Right lobe of liver (tissue), 6 donors: ENCODE data around the gene KCNA3. TPM values are rescaled to one million over a fixed set of nuclear protein-coding genes. Genes with fewer than 3 reads are reported as not detected.

Source experiments
- ATAC-seq, 4 donors: fragments of 200-7000 bp; cut with Tn5 transposase; one replicate each; pipeline ENCODE4 v1.9.1; 2020; ENCODE audit warnings: mild to moderate bottlenecking in 4 of 4, moderate library complexity in 4 of 4
- DNase-seq, 3 donors: peaks; one replicate each; pipeline ENCODE4 v3.0.0-alpha.2; 2020
- H3K27ac ChIP-seq, 3 donors: fragments of 200-600 bp; one replicate each; pipeline ENCODE4 v1.8.0; 2022
- H3K27me3 ChIP-seq, 2 donors: fragments of 200-600 bp; one replicate each; pipeline ENCODE4 v1.8.0; 2022
- H3K36me3 ChIP-seq, 4 donors: fragments of 200-600 bp; sonication (generic) in 1 of 4; one replicate each; pipeline versions ENCODE4 v1.5.1 to v1.8.0; 2017 to 2022; ENCODE audit warnings: control low read depth in 1 of 4
- H3K4me1 ChIP-seq, 4 donors: fragments of 200-600 bp; sonication (generic) in 1 of 4; one replicate each; pipeline versions ENCODE4 v1.5.1 to v1.8.0; 2017 to 2022; ENCODE audit warnings: control low read depth in 1 of 4
- H3K4me3 ChIP-seq, 3 donors: fragments of 200-600 bp; one replicate each; pipeline ENCODE4 v1.8.0; 2022
- H3K9me3 ChIP-seq, 4 donors: fragments of 200-600 bp; sonication (generic) in 1 of 4; one replicate each; pipeline versions ENCODE4 v1.5.1 to v1.8.0; 2017 to 2022; ENCODE audit warnings: control low read depth in 1 of 4
- CTCF ChIP-seq, 4 donors: fragments of 200-600 bp in 3 of 4; fragments of 450-650 bp in 1 of 4; IDR thresholded peaks; one replicate each; pipeline versions ENCODE4 v1.5.1 to v1.8.0; 2016 to 2022; ENCODE audit warnings: antibody characterized with exemption in 4 of 4, mild to moderate bottlenecking in 2 of 4
- POLR2A ChIP-seq: fragments of 450-650 bp; IDR thresholded peaks from one replicate; pipeline ENCODE4 v1.6.1; 2017; ENCODE audit warnings: antibody characterized with exemption, mild to moderate bottlenecking
- WGBS: methylation state at CpG from one replicate; pipeline ENCODE4 v1.1.6; 2018; ENCODE audit warnings: low coverage, low lambda C conversion rate; ENCODE audit not compliant: insufficient coverage; ENCODE audit errors: missing lambda C conversion rate; 5-methylcytosine and 5-hydroxymethylcytosine counted together
- intact Hi-C, 2 donors: fragments of 100-400 bp; cut with DNase I; formaldehyde crosslinking; loops; one replicate each; pipeline versions ENCODE4 v1.11.2 to v1.14.1; 2022
- total RNA-seq, 6 experiments: library from RNA; depleted of rRNA in 2 of 6; stranded (reverse); fragments of >200 nt in 2 of 6; fragmentation: NEBNext Ultra II Directional in 3 of 6; extraction: Animal tissue kit (Norgen Biotek cat#: 25700) in 3 of 6; gene quantifications; one replicate each; pipeline versions ENCODE4 v1.1.0 to v1.2.4, GENCODE V29; 2016 to 2023
- donor health status: DM: no; HTN: yes; CAD: no.
- donor health status: DM: no; HTN: no; CAD: no.
- donor health status: DM: no; HTN: no; CAD: no.
- donor health status: DM: no; HTN: yes; CAD: no.
- donor health status: DM: no; HTN: yes; CAD: no.

Gene KCNA3
- total RNA-seq, 6 experiments from 2014 or later = 0.09 to 1.2 (median 0.45) TPM

GRCh38 chr1:110717179-110717578 is 42.4 kb upstream of the KCNA3 start:
- H3K9me3 ChIP-seq = no peaks in the 10 kb centered on the region
- WGBS = 65% methylated on average over 4 of the region's 6 CpGs
- ATAC-seq (no peak), DNase-seq (no peak)
- H3K27ac ChIP-seq = no peak overlapping the region
- H3K27me3 ChIP-seq = no peaks in the 10 kb centered on the region
- H3K4me3 ChIP-seq = no peak overlapping the region
- H3K4me1 ChIP-seq = no peaks in the 10 kb centered on the region
- H3K36me3 ChIP-seq = no peaks in the 10 kb centered on the region
- intact Hi-C loops = no loop called here
- TF ChIP-seq CTCF (IDR thresholded peaks at IDR 0.05) (no peak), POLR2A (no peak)

- 26% methylated on average over 2 of the region's 3 CpGs for WGBS
- no peaks in the 10 kb centered on the region for H3K36me3 ChIP-seq
- H3K27ac ChIP-seq = no peak overlapping the region
- no peaks in the 10 kb centered on the region for H3K9me3 ChIP-seq
- no peaks in the 10 kb centered on the region for H3K4me1 ChIP-seq
- no peaks in the 10 kb centered on the region for H3K27me3 ChIP-seq
- ATAC-seq (no peak), DNase-seq (no peak)
- no peak for TF ChIP-seq CTCF (IDR thresholded peaks at IDR 0.05)
- no peak for TF ChIP-seq POLR2A
- intact Hi-C loops = no loop called here
- H3K4me3 ChIP-seq = no peak overlapping the region
These were observed 39.7 kb upstream of the KCNA3 start for GRCh38 chr1:110714374-110714995.

DNA sequence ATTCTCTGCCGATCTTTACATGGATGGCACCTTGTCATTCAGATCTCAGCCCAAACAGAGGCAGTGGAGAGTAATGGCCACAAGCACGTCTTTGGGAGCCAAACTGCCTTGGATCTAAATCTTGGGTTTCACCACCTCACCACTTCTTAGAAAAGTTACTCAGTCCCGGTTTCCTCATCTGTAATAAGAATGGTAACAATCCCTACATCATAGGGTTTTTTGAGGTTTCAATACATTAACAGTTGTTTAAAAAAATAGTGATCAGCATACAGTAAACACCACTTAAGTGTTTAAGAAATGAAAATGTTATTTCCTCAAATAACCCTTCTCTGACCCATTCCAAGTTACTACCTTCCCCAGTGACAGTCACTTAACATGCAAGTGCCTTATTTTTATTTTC is 38.5 kb upstream of the KCNA3 start:
- Histone ChIP-seq H3K36me3 (no peaks in the 10 kb centered on the region), H3K4me1 (no peaks in the 10 kb centered on the region)
- no peak for ATAC-seq

GRCh38 chr1:110710314-110710713 is 35.6 kb upstream of the KCNA3 start:
- intact Hi-C loops = no loop called here
- no peaks in the 10 kb centered on the region for H3K36me3 ChIP-seq
- ATAC-seq (no peak), DNase-seq (no peak)
- no peaks in the 10 kb centered on the region for H3K4me1 ChIP-seq
- H3K9me3 ChIP-seq = no peaks in the 10 kb centered on the region
- no peak for TF ChIP-seq POLR2A
- no peak for TF ChIP-seq CTCF (IDR thresholded peaks at IDR 0.05)
- H3K27ac ChIP-seq = no peak overlapping the region
- no peak overlapping the region for H3K4me3 ChIP-seq
- WGBS = 77% methylated on average over 4 of the region's 4 CpGs
- no peaks in the 10 kb centered on the region for H3K27me3 ChIP-seq

More for the DNA sequence above, 38.5 kb upstream of the KCNA3 start:
- no peak for TF ChIP-seq POLR2A
- no peak for TF ChIP-seq CTCF (IDR thresholded peaks at IDR 0.05)
- intact Hi-C loops = no loop called here
- DNase-seq = no peak
- WGBS = 46% methylated on average over 3 of the region's 3 CpGs
- Histone ChIP-seq H3K9me3 (no peaks in the 10 kb centered on the region), H3K27ac (no peak overlapping the region), H3K27me3 (no peaks in the 10 kb centered on the region), H3K4me3 (no peak overlapping the region)

GRCh38 chr1:110708974-110709440 is 34.3 kb upstream of the KCNA3 start:
- intact Hi-C loops = no loop called here

More at GRCh38 chr1:110708974-110709440, 34.3 kb upstream of the KCNA3 start:
- H3K36me3 ChIP-seq = no peaks in the 10 kb centered on the region
- no peaks in the 10 kb centered on the region for H3K4me1 ChIP-seq
- WGBS = 14% methylated on average over 1 of the region's 1 CpG
- TF ChIP-seq POLR2A = no peak
- no peak for TF ChIP-seq CTCF (IDR thresholded peaks at IDR 0.05)
- no peak for ATAC-seq
- no peaks in the 10 kb centered on the region for H3K27me3 ChIP-seq
- no peak overlapping the region for H3K4me3 ChIP-seq
- no peak for DNase-seq
- no peaks in the 10 kb centered on the region for H3K9me3 ChIP-seq
- no peak overlapping the region for H3K27ac ChIP-seq
